ENCODE measurements around the gene CEP70.
"Not testable (repeated sequence)": the region's sequence is repeated elsewhere in the genome, so short reads cannot be mapped to it uniquely, and the experiment has no call there.

CEP70 gene

GRCh38 chr3:138578961-138579574 is 15.0 kb downstream of the CEP70 start:
- in situ Hi-C loops (cut with HindIII; ENCODE audit: low pct_unique_long_range_greater_than_20kb, low sequenced_read_pairs): no loop called here
- no peak for DNase-seq (ENCODE audit: low read depth in 1 of 2, low spot score in 1 of 2)
- TF ChIP-seq JUND (IDR thresholded peaks at IDR 0.05; ENCODE audit: low read depth): no peak

GRCh38 chr3:138578141-138578540 is 15.9 kb downstream of the CEP70 start:
- in situ Hi-C loops (cut with HindIII; ENCODE audit: low pct_unique_long_range_greater_than_20kb, low sequenced_read_pairs): no loop called here
- TF ChIP-seq JUND (IDR thresholded peaks at IDR 0.05; ENCODE audit: low read depth): no peak
- no peak for DNase-seq (ENCODE audit: low read depth in 1 of 2, low spot score in 1 of 2)

GRCh38 chr3:138573138-138573537 is 20.9 kb downstream of the CEP70 start:
- no peak for DNase-seq (ENCODE audit: low read depth in 1 of 2, low spot score in 1 of 2)
- in situ Hi-C loops (cut with HindIII; ENCODE audit: low pct_unique_long_range_greater_than_20kb, low sequenced_read_pairs): no loop called here
- no peak for TF ChIP-seq JUND (IDR thresholded peaks at IDR 0.05; ENCODE audit: low read depth)

DNA sequence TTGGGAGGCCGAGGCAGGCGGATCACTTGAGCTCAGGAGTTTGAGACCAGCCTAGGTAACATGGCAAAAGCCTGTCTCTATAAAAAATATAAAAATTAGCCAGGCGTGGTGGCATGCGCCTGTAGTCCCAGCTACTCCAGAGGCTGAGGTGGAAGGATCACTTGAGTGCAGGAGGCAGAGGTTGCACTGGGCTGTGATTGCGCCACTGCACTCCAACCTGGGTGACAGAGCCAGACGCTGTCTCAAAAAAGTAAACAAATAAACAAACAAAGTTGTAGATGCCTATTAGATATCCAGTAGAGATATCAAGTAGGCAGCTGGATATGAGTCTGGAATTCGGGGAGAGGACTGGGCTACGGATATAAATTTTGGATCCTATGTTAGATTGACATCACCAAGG is 24.4 kb downstream of the CEP70 start:
- DNase-seq (ENCODE audit: low read depth in 1 of 2, low spot score in 1 of 2); in situ Hi-C loops (cut with HindIII; ENCODE audit: low pct_unique_long_range_greater_than_20kb, low sequenced_read_pairs): not testable (repeated sequence)

GRCh38 chr3:138569090-138569489 is 25.0 kb downstream of the CEP70 start:
- TF ChIP-seq JUND (IDR thresholded peaks at IDR 0.05; ENCODE audit: low read depth): no peak
- in situ Hi-C loops (cut with HindIII; ENCODE audit: low pct_unique_long_range_greater_than_20kb, low sequenced_read_pairs): no loop called here
- DNase-seq (ENCODE audit: low read depth in 1 of 2, low spot score in 1 of 2): no peak

GRCh38 chr3:138567403-138567802 is 26.7 kb downstream of the CEP70 start:
- no peak for DNase-seq (ENCODE audit: low read depth in 1 of 2, low spot score in 1 of 2)
- no peak for TF ChIP-seq JUND (IDR thresholded peaks at IDR 0.05; ENCODE audit: low read depth)
- in situ Hi-C loops (cut with HindIII; ENCODE audit: low pct_unique_long_range_greater_than_20kb, low sequenced_read_pairs): no loop called here

DNA sequence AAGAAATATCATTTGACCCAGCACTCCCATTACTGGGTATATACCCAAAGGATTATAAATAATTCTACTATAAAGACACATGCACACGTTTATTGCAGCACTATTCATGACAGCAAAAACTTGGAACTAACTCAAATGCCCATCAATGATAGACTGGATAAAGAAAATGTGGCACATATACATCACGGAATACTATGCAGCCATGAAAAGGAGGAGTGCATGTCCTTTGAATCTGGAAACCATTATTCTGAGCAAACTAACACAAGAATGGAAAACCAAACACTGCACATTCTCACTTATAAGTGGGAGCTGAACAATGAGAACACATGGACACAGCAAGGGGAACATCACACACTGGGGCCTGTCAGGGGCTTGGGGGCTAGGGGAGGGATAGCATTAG is 27.8 kb downstream of the CEP70 start:
- in situ Hi-C loops (cut with HindIII; ENCODE audit: low pct_unique_long_range_greater_than_20kb, low sequenced_read_pairs); DNase-seq (ENCODE audit: low read depth in 1 of 2, low spot score in 1 of 2): not testable (repeated sequence)

GRCh38 chr3:138562902-138563301 is 31.2 kb downstream of the CEP70 start:
- DNase-seq (ENCODE audit: low read depth in 1 of 2, low spot score in 1 of 2); in situ Hi-C loops (cut with HindIII; ENCODE audit: low pct_unique_long_range_greater_than_20kb, low sequenced_read_pairs): not testable (repeated sequence)

DNA sequence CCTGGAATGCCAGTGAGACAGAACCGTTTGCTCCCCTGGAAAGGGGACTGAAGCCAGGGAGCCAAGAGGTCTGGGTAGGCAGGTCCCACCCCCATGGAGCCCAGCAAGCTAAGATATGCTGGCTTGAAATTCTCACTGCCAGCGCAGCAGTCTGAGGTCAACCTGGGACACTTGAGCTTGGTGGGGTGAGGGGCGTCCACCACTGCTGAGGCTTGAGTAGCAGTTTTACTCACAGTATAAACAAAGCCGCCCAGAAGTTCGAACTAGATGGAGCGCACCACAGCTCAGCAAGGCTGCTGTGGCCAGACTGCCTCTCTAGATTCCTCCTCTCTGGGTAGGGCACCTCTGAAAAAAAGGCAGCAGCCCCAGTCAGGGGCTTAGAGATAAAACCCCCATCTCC is 33.6 kb downstream of the CEP70 start:
- TF ChIP-seq JUND (IDR thresholded peaks at IDR 0.05; ENCODE audit: low read depth): no peak
- DNase-seq (ENCODE audit: low read depth in 1 of 2, low spot score in 1 of 2): no peak
- in situ Hi-C loops (cut with HindIII; ENCODE audit: low pct_unique_long_range_greater_than_20kb, low sequenced_read_pairs): no loop called here

DNA sequence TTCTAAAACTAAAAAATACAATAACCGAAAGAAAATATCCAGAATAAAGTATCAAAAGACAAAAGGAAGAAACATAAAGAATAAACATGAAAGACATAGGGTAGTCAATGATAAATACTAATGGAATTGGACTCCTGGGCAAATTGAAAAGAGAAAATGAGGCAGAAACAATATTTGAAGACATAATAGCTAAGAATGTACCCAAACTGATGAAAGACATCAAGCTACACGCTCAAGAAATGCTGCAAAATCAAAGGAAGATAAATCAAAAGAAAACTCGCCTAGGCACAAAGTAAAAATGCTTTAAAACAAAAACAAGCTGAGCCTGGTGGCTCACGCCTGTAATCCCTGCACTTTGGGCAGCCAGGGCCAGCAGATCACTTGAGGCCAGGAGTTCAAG is 34.9 kb downstream of the CEP70 start:
- no peak for TF ChIP-seq JUND (IDR thresholded peaks at IDR 0.05; ENCODE audit: low read depth)
- DNase-seq (ENCODE audit: low read depth in 1 of 2, low spot score in 1 of 2): no peak
- in situ Hi-C loops (cut with HindIII; ENCODE audit: low pct_unique_long_range_greater_than_20kb, low sequenced_read_pairs): no loop called here

GRCh38 chr3:138554775-138555174 is 39.3 kb downstream of the CEP70 start:
- in situ Hi-C loops (cut with HindIII; ENCODE audit: low pct_unique_long_range_greater_than_20kb, low sequenced_read_pairs); DNase-seq (ENCODE audit: low read depth in 1 of 2, low spot score in 1 of 2): not testable (repeated sequence)

DNA sequence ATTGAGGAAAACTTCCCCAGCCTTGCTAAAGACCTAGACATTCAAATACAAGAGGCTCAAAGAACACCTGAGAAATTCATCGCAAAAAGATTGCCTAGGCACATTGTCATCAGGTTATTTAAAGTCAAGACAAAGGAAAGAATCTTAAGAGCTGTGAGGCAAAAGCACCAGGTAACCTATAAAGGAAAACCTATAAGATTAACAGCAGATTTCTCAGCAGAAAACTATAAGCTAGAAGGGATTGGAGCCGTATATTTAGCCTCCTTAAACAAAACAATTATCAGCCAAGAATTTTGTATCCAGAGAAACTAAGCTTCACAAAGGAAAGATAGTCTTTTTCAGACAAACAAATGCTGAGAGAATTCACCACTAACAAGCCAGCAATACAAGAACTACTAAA is 43.1 kb downstream of the CEP70 start:
- DNase-seq (ENCODE audit: low read depth in 1 of 2, low spot score in 1 of 2); in situ Hi-C loops (cut with HindIII; ENCODE audit: low pct_unique_long_range_greater_than_20kb, low sequenced_read_pairs): not testable (repeated sequence)

DNA sequence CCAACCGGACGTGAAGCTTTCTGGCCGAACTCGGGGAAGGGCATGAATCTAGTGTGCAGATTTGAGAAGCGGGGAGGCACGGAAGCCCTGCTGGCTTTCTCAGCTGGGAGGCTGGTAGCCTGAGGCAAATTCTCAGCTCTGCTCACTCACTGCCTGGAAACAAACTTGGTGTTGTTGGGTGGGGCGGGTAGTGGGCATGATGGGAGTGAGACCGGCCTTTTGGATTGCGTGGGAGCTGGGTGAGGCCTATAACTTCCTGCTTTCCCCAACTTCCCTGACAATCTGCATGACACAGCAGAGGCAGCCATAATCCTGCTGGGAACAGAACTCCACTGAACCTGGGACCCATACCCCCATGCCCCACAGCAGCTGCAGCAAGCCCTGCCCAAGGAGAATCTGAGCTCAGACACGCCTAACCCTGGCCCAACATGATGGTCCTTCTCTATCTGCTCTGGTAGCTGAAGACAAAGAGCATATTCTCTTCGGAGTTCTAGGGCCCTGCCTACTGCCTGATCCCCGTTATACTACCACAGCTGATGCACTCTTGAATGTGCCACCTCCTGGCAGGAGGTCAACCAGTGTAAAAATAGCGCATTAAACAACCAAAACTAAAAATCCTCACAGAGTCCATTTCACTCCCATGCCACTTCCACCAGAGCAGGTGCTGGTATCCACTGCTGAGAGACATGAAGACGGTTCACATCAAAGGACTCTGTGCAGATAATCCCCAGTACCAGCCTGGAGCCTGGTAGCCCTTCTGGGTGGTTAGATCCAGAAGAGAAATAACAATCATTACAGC is 44.7 kb downstream of the CEP70 start:
- TF ChIP-seq JUND (IDR thresholded peaks at IDR 0.05; ENCODE audit: low read depth): no peak
- in situ Hi-C loops (cut with HindIII; ENCODE audit: low pct_unique_long_range_greater_than_20kb, low sequenced_read_pairs): no loop called here
- no peak for DNase-seq (ENCODE audit: low read depth in 1 of 2, low spot score in 1 of 2)

All from T47D (cell line).